Mesenchymal stem cell (in vitro differentiated cells and primary cell): Measurements from ENCODE around the gene CSNK1E.

Source experiments
- DNase-seq: peaks from one replicate; pipeline ENCODE4 v3.0.0-alpha.2; 2013
- H2AFZ ChIP-seq: one replicate; pipeline ENCODE4 v1.6.1; 2013; ENCODE audit warnings: low read depth, mild to moderate bottlenecking, control low read depth, inconsistent platforms, low read length, moderate library complexity
- H2AK5ac ChIP-seq: 2 replicates; pipeline ENCODE4 v1.6.1; 2013; ENCODE audit warnings: low read length, moderate library complexity, mild to moderate bottlenecking, inconsistent platforms; ENCODE audit not compliant: severe bottlenecking
- H2BK120ac ChIP-seq: one replicate; pipeline ENCODE4 v1.6.1; 2013; ENCODE audit warnings: low read depth, mild to moderate bottlenecking, inconsistent platforms, low read length, moderate library complexity
- H2BK12ac ChIP-seq, 2 experiments: one replicate each; pipeline ENCODE4 v1.6.1; 2013; ENCODE audit warnings: inconsistent platforms in 2 of 2, low read length in 2 of 2, mild to moderate bottlenecking in 2 of 2, moderate library complexity in 2 of 2, control low read depth in 1 of 2
- H2BK15ac ChIP-seq: one replicate; pipeline ENCODE4 v1.6.1; 2013; ENCODE audit warnings: mild to moderate bottlenecking, low read depth, inconsistent platforms; ENCODE audit not compliant: poor library complexity, severe bottlenecking
- H2BK5ac ChIP-seq: 2 replicates; pipeline ENCODE4 v1.6.1; 2013; ENCODE audit warnings: low read depth, mild to moderate bottlenecking, low read length, control low read depth, inconsistent platforms; ENCODE audit not compliant: poor library complexity, severe bottlenecking
- H3K14ac ChIP-seq, 2 experiments: one replicate each; pipeline ENCODE4 v1.6.1; 2013; ENCODE audit warnings: inconsistent platforms in 2 of 2, low read length in 2 of 2, control low read depth in 1 of 2, mild to moderate bottlenecking in 1 of 2, moderate library complexity in 1 of 2
- H3K18ac ChIP-seq, 2 experiments: one replicate each; pipeline ENCODE4 v1.6.1; 2013; ENCODE audit warnings: inconsistent platforms in 2 of 2, low read length in 2 of 2, control low read depth in 1 of 2, low read depth in 1 of 2, mild to moderate bottlenecking in 1 of 2
- H3K23ac ChIP-seq, 2 experiments: one replicate each; pipeline ENCODE4 v1.6.1; 2013; ENCODE audit warnings: inconsistent platforms in 2 of 2, low read length in 2 of 2, mild to moderate bottlenecking in 2 of 2, moderate library complexity in 2 of 2, control low read depth in 1 of 2
- H3K27ac ChIP-seq: 2 replicates; pipeline ENCODE4 v1.5.1; 2013; ENCODE audit warnings: mild to moderate bottlenecking, moderate library complexity, low read length, control low read depth, inconsistent platforms; ENCODE audit not compliant: poor library complexity, severe bottlenecking
- H3K27me3 ChIP-seq, 2 experiments: 2 replicates each; pipeline versions ENCODE4 v1.6.1 to v1.7.0; 2013; ENCODE audit warnings: low read length in 2 of 2, mild to moderate bottlenecking in 2 of 2, moderate library complexity in 2 of 2, control low read depth in 1 of 2, inconsistent platforms in 1 of 2; ENCODE audit not compliant: control insufficient read depth in 1 of 2, insufficient read depth in 1 of 2
- H3K36me3 ChIP-seq, 2 experiments: 2 replicates each; pipeline versions ENCODE4 v1.6.1 to v1.7.0; 2013; ENCODE audit warnings: low read length in 2 of 2, control low read depth in 1 of 2, inconsistent platforms in 1 of 2, low read depth in 1 of 2, mild to moderate bottlenecking in 1 of 2; ENCODE audit not compliant: insufficient read depth in 2 of 2, control insufficient read depth in 1 of 2
- H3K4ac ChIP-seq, 2 experiments: one replicate each; pipeline ENCODE4 v1.6.1; 2013; ENCODE audit warnings: inconsistent platforms in 2 of 2, low read length in 2 of 2, mild to moderate bottlenecking in 2 of 2, moderate library complexity in 2 of 2, control low read depth in 1 of 2, low read depth in 1 of 2
- H3K4me1 ChIP-seq: 2 replicates; pipeline ENCODE4 v1.6.1; 2013; ENCODE audit warnings: low read depth, low read length, control low read depth; ENCODE audit not compliant: control insufficient read depth, insufficient read depth
- H3K4me2 ChIP-seq: 2 replicates; pipeline ENCODE4 v1.6.1; 2013; ENCODE audit warnings: low read length, mild to moderate bottlenecking, inconsistent platforms; ENCODE audit not compliant: poor library complexity, severe bottlenecking
- H3K4me3 ChIP-seq, 2 experiments: 2 replicates each; pipeline versions ENCODE4 v1.5.1 to v1.7.0; 2013; ENCODE audit warnings: low read length in 2 of 2, mild to moderate bottlenecking in 2 of 2, control low read depth in 1 of 2, low read depth in 1 of 2; ENCODE audit not compliant: insufficient read depth in 1 of 2
- H3K79me1 ChIP-seq: replicated peaks from 2 replicates; pipeline ENCODE4 v1.6.1; 2013; ENCODE audit warnings: mild to moderate bottlenecking, control low read depth, low read length, inconsistent platforms; ENCODE audit not compliant: poor library complexity, severe bottlenecking
- H3K9ac ChIP-seq: 2 replicates; pipeline ENCODE4 v1.7.0; 2013; ENCODE audit warnings: mild to moderate bottlenecking, low read length, moderate library complexity
- H3K9me3 ChIP-seq: 2 replicates; pipeline ENCODE4 v1.7.0; 2013; ENCODE audit warnings: mild to moderate bottlenecking, low read length; ENCODE audit not compliant: control insufficient read depth
- H4K8ac ChIP-seq: one replicate; pipeline ENCODE4 v1.6.1; 2013; ENCODE audit warnings: inconsistent platforms, mild to moderate bottlenecking, low read length, moderate library complexity
- H4K91ac ChIP-seq: one replicate; pipeline ENCODE4 v1.6.1; 2013; ENCODE audit warnings: mild to moderate bottlenecking, low read length, inconsistent platforms
- WGBS: methylation state at CpG from one replicate; pipeline ENCODE4 v1.1.7; 2013; ENCODE audit warnings: mixed read lengths; 5-methylcytosine and 5-hydroxymethylcytosine counted together

Gene CSNK1E

GRCh38 chr22:38259370-38259769 is 57.9 kb downstream of the CSNK1E start:
- H3K79me1 ChIP-seq, result peaks cover 15% of the 10 kb centered on the region
- H4K91ac ChIP-seq, result no peak overlapping the region
- no peak overlapping the region for H3K14ac ChIP-seq
- H2BK12ac ChIP-seq, result no peak overlapping the region
- H3K4ac ChIP-seq, result no peak overlapping the region
- no peak overlapping the region for H2BK120ac ChIP-seq
- H3K27me3 ChIP-seq, result no peaks in the 10 kb centered on the region
- no peak overlapping the region for H2BK15ac ChIP-seq
- H3K23ac ChIP-seq, result no peak overlapping the region
- no peak overlapping the region for H2AK5ac ChIP-seq
- H3K36me3 ChIP-seq, result peaks cover 12 to 27% of the 10 kb centered on the region in 2 experiments
- no peak overlapping the region for H3K27ac ChIP-seq
- H2BK5ac ChIP-seq, result no peak overlapping the region
- H2AFZ ChIP-seq, result no peak overlapping the region
- H3K4me2 ChIP-seq, result no peak overlapping the region
- H3K4me1 ChIP-seq, result peaks cover 11% of the 10 kb centered on the region
- H3K9ac ChIP-seq, result no peak overlapping the region
- no peak overlapping the region for H4K8ac ChIP-seq
- no peak for DNase-seq
- WGBS, result 95% methylated on average over 8 of the region's 8 CpGs
- no peak overlapping the region for H3K4me3 ChIP-seq
- H3K18ac ChIP-seq, result no peak overlapping the region
- no peaks in the 10 kb centered on the region for H3K9me3 ChIP-seq

- no peak overlapping the region for H3K4me2 ChIP-seq
- peaks cover 7 to 22% of the 10 kb centered on the region in 2 experiments for H3K36me3 ChIP-seq
- no peak overlapping the region for H3K4me3 ChIP-seq
- no peak overlapping the region for H2AFZ ChIP-seq
- peaks cover 11% of the 10 kb centered on the region for H3K4me1 ChIP-seq
- H2AK5ac ChIP-seq, result no peak overlapping the region
- no peak overlapping the region for H3K4ac ChIP-seq
- DNase-seq, result no peak
- H2BK12ac ChIP-seq, result no peak overlapping the region
- H3K23ac ChIP-seq, result no peak overlapping the region
- no peak overlapping the region for H2BK15ac ChIP-seq
- no peaks in the 10 kb centered on the region for H3K27me3 ChIP-seq
- 71% methylated on average over 6 of the region's 8 CpGs for WGBS
- H3K27ac ChIP-seq, result no peak overlapping the region
- no peak overlapping the region for H2BK120ac ChIP-seq
- no peak overlapping the region for H2BK5ac ChIP-seq
- no peaks in the 10 kb centered on the region for H3K9me3 ChIP-seq
- no peak overlapping the region for H3K14ac ChIP-seq
- H3K79me1 ChIP-seq, result peaks cover 15% of the 10 kb centered on the region
- H4K8ac ChIP-seq, result no peak overlapping the region
- no peak overlapping the region for H3K18ac ChIP-seq
- H3K9ac ChIP-seq, result no peak overlapping the region
- no peak overlapping the region for H4K91ac ChIP-seq
Observed at GRCh38 chr22:38258895-38259294, 58.3 kb downstream of the CSNK1E start.

DNA sequence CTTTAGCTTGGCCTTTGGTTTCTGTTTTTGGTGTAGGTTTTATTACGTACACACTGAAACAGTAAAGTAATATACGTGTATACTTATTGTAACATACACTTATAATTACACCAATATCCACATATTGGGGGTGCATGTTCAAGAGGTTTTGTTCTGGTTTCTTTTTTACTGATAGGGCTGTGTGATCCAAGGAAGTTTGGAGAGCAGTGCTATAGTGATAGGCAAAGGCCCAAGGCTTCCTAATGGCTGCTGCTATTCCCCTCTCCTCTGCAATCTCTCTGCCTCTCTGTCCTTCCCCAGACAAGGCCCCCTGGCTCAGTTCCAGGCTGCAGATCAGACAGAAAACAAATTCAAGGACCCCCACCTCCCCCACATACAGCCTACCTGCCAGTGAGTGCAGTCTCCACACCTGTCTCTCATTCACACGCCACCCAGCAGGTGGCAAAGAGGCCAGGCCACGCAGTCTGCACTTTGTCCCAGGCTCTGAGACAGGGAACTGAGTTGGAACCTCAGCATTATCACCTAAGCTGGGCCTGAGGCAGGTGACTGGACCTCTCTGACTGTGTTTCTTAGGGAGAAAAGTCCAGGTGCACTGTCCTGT is 59.5 kb downstream of the CSNK1E start:
- Histone ChIP-seq H4K91ac (no peak overlapping the region), H2AFZ (no peak overlapping the region), H3K18ac (peak overlapping the region; percentile 37 to 52), H3K4me2 (peak overlapping the region; percentile 12), H3K4me1 (peaks cover 11% of the 10 kb centered on the region), H3K27ac (peak overlapping the region; percentile 36), H3K23ac (no peak overlapping the region), H3K4me3 (peak overlapping the region in 1 of 2 experiments; percentile 58), H2BK12ac (peak overlapping the region in 1 of 2 experiments; percentile 6), H2BK15ac (no peak overlapping the region), H3K36me3 (peaks cover 0 to 14% of the 10 kb centered on the region in 2 experiments), H2AK5ac (no peak overlapping the region), H2BK5ac (no peak overlapping the region), H4K8ac (no peak overlapping the region), H3K14ac (peak overlapping the region in 1 of 2 experiments; percentile 35), H2BK120ac (no peak overlapping the region), H3K9me3 (no peaks in the 10 kb centered on the region), H3K27me3 (no peaks in the 10 kb centered on the region), H3K9ac (peak overlapping the region; percentile 84), H3K79me1 (peaks cover 15% of the 10 kb centered on the region), H3K4ac (peak overlapping the region in 1 of 2 experiments; percentile 33)
- 92% methylated on average over 2 of the region's 4 CpGs for WGBS
- DNase-seq, result no peak

DNA sequence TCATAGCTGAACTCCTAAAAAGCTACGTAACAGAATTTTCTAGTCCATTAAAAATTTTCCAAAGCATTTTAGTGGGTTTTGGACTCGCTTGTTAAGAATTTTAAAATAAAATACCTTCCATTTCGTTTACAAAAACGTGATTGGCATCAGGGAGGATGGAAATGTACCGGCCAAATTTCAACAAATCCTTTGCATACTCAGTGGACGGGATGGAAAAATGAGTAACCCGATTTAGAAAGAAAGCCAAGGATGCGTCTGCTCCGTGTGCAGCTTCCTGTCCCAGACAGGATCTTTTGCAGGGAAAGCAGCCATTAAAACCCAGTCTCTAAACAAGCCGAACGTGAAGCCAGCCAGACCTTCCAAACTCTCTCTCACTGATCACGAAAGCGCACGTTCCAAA is 60.1 kb downstream of the CSNK1E start:
- no peak overlapping the region for H2BK5ac ChIP-seq
- peak overlapping the region; percentile 36 for H3K27ac ChIP-seq
- WGBS, result 44% methylated on average over 14 of the region's 14 CpGs

More for the DNA sequence above, 60.1 kb downstream of the CSNK1E start:
- no peak overlapping the region for H2BK12ac ChIP-seq
- H2BK120ac ChIP-seq, result no peak overlapping the region
- no peak overlapping the region for H4K91ac ChIP-seq
- H3K9me3 ChIP-seq, result no peaks in the 10 kb centered on the region
- H3K4me2 ChIP-seq, result no peak overlapping the region
- no peak overlapping the region for H3K4ac ChIP-seq
- H2AFZ ChIP-seq, result no peak overlapping the region
- DNase-seq, result peak; percentile 75
- H3K27me3 ChIP-seq, result no peaks in the 10 kb centered on the region
- no peak overlapping the region for H3K23ac ChIP-seq
- H3K9ac ChIP-seq, result peak overlapping the region; percentile 84
- H2AK5ac ChIP-seq, result no peak overlapping the region
- peaks cover 15% of the 10 kb centered on the region for H3K79me1 ChIP-seq
- H3K4me1 ChIP-seq, result peaks cover 11% of the 10 kb centered on the region
- no peak overlapping the region for H4K8ac ChIP-seq
- H3K18ac ChIP-seq, result peak overlapping the region in 1 of 2 experiments; percentile 37
- H3K14ac ChIP-seq, result no peak overlapping the region
- H3K36me3 ChIP-seq, result peaks cover 0 to 10% of the 10 kb centered on the region in 2 experiments
- peak overlapping the region in 1 of 2 experiments; percentile 58 for H3K4me3 ChIP-seq
- H2BK15ac ChIP-seq, result no peak overlapping the region
